Right kidney (tissue), 1 donor: Measurements from ENCODE around the gene SND1.

Experiments
- DNase-seq: peaks from one replicate; pipeline ENCODE4 v3.0.0-alpha.2; 2016

The SND1 gene

DNA sequence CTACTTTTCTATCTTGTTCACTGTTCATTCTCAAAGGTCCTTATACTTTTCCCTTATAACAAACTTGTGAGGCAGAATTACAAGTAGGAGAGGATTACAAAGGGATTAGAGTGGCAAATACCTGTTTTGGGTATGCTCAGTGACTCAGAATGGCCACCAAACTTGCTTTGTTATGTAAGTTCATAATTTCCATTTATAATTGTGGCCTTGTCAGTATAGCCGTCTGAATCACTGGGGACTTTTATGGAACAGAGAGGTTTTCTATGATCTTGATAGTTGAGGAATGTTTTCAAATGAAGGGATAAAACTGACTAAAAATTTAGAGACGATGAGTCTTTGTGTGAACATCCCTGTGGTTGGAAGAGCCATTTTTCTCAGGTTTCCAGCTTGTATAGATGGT is 116.2 kb downstream of the SND1 start:
- DNase-seq: no peak

DNA sequence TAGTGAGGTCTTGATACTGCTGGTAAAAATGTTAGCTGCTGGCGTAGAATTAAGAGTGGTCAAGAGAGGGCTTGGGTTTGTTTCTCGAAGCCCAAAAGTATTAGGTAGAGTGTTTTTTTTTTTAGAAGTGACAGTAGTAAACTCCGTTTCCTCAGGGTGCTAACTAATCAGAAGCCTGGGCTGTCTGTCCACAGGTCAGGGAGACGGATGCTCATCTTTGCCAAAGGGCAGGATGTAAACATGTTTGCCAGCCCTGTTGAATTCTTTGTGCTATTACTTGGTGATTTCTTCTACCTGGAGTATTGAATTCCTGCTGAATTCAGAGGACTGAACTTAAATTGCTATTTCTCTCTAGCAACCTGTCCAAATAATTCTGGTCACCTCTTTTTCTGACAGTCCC is 117.1 kb downstream of the SND1 start:
- DNase-seq: no peak

DNA sequence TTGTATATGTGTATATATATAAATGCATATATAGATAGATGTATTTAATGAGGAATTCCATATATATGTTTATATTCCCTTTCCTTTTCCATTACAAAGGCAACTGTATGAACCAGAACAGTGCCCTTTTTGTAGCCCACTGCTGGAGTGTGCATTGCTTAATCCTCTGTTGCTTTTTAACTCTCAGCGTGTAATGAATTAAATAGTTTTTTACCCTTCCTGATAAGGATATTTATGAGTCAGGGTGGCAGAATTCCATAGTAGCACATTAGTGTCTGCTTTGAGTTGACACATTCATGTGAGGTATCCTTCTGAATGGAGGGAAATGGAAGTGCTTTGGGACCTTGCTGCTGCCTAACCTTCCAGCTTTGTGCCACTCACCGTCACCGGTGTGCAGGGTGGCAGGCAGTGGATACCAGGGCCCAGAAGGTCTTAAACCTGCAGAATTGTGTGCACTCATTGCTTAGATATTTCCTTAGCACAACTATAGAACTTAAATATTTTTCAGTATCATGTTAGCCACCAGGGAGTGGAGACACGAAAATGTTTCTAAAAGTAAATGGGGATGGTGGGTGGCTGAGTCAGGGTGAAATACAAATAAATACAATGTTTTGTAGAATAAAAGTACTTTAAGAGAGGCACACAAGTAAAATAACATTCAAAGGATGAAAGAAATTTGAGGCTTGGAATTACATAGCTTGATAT is 117.9 kb downstream of the SND1 start:
- DNase-seq: no peak

DNA sequence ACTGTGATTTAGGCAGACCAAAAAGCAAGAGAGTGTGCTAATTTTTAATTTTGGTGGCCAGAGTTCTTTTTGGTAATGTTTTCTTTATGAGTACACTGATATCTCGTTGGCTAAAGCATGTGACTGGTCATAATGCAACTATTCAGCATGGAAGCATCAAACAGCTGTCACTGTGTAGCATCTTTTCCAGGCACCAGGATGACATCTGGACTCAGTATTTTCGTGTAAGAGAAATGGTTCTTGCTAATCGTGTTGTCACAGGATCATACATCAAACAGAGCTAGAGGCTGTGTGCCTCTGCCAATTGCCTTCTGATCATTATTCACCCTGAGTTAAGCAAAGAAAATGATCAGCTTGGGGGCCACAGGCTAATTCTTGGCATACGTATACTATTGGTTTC is 118.9 kb downstream of the SND1 start:
- DNase-seq: no peak

DNA sequence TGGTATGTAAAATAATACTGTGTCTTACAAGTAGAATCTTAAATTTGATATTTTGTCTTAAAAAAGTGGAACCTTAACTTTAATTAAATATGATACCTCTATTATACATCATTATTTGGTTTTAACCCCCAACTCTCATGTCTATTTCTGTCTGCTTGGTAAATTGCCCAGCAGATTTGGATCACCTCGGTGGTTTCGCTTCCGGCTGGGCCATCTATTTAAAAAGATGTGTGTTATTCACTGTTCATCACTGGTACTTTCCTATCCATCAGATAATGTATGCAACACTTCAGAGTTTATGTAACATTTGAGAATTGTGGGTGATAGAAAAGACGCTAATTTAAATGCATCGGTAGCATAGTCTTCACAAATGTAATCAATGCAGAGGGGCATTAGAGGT is 119.7 kb downstream of the SND1 start:
- no peak for DNase-seq

DNA sequence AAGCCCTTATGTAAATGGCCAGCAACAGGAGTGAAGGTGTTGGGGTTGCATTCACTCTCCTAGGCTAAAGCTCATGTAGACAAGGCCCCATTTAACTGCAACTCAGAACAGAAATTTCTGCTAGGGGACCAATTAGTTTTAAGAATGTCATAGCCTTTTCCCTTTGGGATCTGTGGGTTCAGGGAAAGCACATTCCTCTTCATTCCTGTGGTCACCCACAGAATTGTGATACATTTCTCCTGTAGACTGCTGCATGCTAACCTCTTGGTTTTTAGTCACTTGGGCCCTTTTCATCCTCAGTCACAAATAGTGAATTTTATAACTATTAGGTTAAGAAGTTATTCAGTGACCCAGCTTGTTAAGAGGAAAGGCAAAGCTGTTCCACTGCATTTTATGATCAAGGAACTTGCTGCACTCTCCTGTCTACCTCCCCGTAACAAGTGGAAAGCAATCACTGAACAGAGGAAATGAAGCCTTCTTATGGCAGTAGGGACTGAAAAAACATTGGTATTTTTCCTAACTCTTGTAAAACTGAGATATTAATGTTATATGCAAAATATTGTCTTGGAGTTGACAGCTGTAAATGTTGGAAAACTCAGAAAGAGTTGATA is 124.9 kb downstream of the SND1 start:
- DNase-seq: no peak

DNA sequence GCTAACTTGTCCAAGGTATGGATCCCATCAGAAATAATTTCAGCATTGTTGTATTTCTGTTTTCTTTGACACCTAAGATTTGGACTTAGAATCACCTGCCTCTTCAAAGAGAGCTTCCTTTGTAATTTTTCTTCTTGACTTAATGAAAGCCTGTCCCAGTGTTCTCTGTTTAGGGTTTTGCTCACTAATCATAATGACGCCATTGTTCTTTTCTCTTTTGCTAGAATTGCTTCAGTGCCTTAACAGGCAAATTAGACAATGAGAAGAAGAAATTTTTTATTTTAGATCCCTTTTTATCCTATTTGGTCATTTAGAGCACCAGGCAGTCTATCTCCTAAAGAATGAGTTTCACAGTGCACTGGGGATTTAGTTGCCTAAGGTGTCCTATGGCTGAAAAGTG is 128.5 kb downstream of the SND1 start:
- DNase-seq: no peak

DNA sequence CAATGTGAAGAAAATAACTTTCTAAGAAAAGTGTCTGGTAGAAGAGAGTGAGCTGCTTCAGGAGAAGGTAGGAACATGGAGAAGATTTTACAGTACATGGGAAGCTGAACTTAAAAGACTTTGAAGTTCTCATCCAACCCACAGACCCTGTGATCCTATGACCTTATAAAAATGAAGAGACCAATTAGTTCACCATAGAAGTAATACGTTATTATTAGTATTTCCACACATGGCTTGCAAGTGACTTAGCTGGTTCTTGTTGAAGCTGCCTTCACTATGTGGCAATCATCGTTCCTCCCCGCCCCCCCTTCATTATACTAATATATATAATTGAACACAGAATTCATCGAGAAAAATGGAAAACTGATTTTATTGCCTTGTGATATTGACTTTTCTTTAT is 129.1 kb downstream of the SND1 start:
- no peak for DNase-seq

DNA sequence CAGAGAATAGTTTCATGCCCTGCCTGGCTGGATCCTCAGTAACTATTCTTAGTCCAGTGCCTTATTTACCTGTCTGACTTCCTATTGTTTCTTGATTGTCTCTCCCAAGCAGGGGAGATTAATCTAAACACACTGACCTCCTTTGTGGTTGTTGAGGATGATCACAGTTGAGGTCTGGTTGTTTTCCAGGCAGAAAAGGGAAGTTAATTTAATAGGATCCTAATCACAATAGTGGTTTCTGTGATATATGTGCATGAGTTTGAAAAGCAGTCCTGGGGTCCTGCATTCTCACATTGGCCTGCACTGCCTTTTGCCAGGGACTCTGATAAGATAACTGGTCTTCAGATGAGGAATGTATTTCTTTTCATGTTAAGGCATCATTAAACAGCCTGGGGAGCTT is 130.1 kb downstream of the SND1 start:
- no peak for DNase-seq

DNA sequence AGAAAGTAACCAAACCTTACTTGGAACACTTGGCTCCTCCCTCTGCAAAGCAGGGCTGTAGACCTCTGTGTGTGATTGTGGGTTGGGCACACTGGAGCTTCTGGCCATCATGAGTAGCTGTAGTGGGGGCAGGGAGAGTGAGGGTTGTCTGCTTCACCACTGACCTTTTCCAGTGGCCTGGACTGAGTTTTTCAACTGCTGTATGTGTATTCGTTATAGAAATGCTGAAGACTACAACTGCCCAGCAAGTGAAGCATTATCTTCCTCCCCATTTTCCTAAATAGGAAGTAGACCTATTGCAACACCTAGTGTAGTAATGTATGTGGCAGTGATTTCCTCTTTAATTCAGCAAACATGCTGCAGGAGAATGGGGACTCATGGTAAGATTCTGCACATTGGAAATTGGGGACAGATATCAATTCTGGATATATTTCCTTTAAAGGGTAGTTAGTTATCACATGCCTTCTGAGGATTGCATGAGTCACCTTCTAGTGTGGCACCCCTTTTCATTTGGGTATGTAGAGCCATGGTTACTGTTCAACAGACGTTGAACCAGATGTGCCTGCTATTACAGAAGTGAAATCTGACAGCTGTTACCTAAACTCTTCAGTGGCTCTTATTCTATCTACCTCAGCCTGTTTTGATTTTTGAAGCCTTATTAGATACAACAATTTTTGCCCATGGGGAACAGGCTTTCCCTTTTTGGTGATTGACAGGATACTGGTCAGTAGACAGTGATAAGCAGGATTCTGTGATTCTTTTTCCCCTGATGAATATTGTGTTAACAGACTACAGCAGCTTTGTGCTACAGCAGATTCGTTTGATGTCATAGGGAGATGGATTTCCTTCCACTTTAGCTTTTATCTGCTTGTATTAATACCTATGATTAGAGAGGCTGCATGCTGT is 130.9 kb downstream of the SND1 start:
- DNase-seq: no peak

DNA sequence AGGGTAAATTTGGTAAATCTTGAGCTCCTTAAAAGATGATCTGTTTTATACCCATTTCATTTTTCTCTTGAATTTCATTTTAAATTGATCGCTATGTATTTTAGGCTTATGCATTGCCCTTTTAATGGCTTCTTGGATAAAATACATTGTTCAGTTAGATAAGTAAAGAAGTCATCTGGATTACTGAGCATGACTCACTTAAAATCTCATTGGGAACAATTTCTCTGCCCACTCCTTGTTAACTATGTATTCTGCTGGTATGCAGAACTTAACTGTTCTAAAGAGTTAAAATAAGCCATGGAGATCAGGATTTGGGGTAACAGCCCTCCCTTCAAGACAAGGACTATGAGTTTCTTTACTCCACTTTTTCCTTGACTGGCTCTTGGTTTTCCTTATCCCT is 134.2 kb downstream of the SND1 start:
- no peak for DNase-seq

DNA sequence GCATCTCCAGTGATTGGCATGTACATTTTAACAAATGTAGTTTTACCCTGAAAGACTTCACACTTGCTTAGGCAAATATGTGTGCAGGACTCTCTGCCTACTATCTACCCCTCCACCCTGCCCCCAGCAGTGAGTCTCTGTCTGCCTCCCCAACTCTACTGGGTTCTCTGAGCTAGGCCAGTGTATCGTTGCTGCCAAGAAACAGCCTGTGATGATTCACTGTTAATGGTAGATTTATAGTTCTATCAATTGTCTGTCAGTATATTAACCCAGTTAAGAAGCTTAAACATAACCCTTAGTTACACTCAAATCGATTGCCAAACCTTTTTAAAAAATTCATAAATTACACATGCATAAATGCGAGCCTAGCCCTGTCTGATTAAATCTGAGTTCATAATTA is 137.0 kb downstream of the SND1 start:
- no peak for DNase-seq

DNA sequence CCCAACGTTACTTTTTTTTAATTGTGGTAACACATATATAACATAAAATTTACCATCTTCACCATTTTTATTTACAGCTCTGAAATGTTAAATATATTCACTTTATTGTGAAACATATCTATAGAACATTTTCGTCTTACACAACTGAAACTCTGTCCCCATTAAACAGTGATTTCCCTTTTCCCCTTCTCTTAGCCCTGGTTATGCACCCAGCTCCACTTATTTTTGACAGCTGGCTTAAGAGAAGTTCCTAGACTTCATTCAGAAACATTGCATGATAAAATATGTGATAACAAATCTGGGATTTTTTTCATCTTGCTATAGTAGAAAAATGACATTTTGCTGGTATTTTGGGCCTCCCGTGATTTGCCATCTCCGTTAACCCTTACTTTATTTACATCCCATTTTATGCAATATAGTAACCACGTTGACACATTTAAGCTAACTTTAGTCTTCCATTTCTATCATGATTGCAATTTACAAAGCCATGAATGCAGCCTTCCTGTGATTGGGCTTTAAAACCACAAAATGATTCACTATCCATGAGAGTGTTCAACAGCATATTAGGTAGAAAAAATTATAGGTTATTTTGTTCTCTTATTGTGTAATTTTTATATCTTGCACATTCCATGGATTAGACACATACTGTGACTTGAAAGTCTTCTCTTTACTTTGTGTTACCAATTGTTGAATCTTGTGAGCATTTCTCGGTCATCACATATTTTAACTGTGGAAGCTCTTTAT is 139.6 kb downstream of the SND1 start:
- DNase-seq: no peak

DNA sequence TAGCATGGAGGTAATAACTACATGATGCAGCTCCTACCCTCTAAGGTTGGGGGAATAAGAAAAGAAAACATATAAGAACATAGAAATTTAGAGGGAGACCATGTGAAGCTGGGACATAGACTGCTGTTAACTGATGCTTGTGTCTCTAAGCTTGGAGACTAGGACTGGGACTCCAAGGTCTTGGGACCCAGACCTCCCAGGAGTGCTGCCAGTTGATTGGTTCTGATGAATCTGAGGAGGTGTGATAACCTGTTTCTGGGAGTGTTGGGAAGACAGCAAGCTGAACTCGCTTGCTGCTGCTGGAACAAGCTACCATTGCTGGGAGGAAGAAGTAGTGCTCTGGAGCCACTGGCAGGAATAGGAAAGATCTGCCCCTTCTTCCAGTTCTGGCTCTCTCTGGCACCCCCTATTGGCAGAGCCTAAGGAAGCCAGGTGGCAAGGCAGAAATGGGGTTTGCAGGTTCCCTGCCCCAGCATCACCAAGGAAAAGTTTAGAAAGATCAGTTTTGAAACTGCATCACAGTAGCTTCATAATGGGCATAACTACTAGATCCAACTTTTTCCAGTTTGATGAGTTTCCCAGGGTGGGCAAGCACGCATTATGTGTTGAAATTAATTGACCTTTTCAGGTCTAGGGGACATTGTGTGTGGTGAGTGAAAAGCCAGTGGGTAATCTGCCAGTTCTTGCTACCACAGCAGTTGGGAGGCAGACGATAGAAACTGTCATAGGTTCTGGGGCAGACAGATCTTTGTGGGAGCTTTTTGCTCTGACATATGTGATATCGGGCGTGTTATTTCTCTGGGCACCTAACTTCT is 140.7 kb downstream of the SND1 start:
- DNase-seq: no peak

DNA sequence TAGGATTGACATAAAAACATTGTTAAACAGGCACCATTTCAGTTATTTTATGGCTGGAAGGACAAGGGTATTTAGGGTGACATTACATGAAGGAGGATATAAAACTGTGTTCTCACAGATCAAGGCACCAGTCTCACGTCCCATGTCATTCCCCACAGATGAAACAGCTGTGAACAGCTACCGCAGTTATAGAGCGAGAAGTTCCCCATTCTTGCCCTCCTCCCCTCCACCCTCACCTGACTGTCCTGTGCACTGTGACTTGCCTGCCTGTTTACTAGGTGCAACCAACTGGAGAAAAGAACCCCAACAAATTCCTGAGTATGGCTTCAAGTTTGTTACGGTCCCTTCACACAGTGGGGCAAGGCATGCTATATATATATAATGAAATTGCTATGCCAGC is 141.6 kb downstream of the SND1 start:
- no peak for DNase-seq

DNA sequence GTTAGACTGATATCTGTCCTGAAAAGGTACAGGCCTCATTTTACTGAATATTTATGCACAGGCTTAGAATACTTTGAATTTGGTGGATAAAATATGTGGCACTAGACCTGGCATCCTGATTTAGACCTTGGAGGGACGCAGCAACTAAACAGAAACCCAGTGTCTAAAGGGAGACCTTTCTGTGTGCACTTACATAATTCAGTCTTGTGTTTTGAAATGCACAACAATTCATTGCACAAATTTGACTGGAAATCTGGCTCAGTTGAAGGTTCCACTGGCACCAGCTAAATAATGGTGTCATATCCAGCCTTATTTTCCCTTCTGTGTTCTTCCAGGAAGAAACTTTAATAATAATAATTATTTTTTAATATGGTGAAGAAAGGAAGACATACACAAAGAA is 142.1 kb downstream of the SND1 start:
- no peak for DNase-seq

DNA sequence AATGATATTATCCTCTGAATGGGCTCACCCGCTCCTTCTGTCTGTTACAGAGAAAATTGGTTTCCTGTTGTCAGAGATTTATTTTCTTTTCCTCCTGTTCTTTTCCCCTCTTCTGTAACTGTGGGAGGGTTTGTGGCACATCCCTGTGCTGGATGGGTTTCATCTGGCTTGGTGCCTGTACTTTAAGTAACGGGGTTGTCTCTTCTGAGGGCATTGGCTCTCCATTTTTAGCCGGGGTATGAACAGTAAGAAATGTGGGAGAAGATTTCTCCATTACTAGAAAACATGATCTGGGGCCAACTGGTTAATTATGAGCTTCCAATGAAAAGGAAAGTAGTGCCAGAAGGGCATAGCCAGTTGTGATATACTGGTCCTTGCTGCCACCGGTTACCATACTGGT is 142.6 kb downstream of the SND1 start:
- DNase-seq: no peak

DNA sequence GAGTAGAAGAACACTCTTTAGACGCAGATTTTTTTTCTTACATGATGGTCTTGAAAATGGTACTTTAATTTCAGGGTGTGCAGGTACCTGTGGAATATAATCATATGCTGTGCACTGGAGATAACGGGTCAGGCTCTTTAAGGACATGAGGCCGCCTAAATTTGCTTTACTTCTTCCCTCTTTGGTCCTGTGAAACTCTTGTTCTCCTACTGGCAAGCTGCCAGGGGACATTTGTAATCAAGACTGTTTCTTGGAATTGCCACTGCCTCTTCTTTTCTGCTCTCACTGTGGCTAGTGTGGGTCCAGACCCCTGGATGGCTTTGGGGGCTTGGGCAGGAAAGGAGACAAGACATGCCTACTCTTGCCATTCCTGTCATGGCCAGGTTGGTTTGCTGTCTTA is 146.0 kb downstream of the SND1 start:
- no peak for DNase-seq

DNA sequence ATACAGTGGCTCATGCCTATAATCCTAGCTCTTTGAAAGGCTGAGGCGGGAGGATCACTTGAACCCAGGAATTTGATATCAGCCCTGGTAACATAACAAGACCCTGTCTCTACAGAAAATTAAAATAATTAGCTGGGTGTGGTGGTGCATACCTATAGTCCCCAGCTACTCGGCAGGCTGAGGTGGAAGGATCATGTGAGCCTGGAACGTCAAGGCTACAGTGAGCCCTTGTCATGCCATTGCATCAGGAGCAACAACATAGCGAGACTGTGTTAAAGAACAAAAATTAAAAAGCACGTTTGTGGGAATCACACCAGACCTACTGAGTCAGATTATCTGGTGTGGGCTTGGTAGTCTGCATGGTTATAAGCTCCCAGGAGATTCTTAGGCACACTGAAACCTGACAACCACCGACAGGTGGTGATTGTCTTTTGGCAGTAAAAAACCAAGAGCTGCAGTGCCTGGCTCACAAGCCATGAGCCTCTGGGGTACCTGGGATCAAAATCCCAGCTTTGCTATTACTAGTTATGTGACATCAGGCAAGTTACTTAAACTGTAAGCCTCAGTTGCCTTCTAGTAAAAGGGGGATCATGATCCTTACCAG is 146.9 kb downstream of the SND1 start:
- DNase-seq: no peak

DNA sequence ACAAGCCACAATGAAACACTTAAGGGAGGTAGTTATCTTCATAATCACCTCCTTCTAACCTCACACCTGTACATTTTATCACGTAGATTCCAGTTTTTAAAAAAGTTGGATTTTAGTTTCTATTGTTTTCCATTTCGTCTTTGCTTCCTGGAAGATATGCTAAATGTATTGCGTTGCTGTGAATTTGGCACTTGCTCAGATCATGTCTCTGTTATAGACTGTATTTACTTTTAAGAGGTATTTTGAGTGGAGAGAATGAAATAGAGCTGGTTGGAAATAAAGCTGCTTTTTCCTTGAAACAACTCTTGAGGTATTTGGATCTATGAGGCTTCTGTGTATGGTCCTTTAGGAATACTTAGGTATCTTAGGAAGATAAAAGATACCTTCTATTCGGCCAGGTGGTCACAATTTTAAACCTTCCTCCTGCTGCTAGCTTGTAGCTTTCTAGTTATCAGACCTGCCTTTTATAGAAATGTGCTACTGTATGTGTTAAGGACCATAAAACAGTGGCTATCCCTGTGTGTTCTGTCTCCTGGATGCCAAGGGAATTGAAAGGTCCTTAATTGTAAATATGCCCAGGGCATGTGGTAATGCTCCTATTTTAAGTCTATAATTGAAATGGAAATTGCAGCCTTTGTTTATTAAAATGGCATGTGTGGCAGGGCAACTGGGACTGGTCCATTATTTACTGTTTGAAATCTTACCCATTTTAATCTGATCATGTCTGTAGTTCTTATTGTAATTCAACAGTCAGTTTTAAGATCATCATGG is 147.7 kb downstream of the SND1 start:
- no peak for DNase-seq

DNA sequence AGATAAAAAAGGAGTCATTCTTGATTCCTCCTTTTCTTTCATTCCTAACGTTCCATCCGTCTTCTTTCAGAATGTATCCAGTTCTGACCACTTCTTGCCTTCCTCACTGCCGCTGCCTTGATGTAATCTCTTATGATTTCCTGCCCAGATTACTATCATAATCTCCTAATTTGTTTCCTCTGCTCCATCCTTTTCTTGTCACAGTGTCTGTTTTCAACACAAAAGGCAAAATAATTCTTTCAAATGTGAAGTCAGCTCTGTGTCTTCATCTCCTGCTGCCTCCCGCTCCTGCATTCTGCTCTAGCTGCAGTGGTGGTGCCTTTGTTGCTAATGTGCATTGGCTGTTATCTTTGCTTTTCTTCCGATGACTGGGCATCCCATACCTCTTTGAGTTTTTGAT is 150.9 kb downstream of the SND1 start:
- DNase-seq: no peak
